COLO668 (cell line): ENCODE measurements around the gene SLFN12L.
"Not testable (repeated sequence)": the region's sequence is repeated elsewhere in the genome, so short reads cannot be mapped to it uniquely, and the experiment has no call there.

ENCODE experiments used
- DNase-seq: peaks from one replicate; lab custom pipeline; 2025; ENCODE audit not compliant: unreplicated experiment; lab: John Stamatoyannopoulos, UW

The SLFN12L gene

DNA sequence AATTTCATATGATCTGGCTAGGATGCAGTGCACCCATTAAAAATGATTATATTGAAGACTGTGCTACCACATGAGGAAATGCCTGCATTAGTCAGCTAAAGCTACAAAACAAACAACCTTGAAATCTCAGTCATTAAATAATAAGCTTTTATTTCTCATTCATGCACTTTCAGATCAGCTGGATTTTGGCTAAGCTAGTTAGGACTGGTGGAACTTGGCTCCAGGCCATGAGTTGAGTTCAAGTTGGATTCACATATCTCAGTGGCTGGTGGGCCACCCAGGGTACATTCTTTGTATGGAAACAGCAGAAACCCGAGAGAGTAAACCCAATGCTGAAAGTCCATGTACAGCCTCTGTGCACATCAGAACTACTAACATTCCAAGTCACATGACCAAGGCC lies 6.4 kb upstream of the SLFN12L start:
- no peak for DNase-seq

DNA sequence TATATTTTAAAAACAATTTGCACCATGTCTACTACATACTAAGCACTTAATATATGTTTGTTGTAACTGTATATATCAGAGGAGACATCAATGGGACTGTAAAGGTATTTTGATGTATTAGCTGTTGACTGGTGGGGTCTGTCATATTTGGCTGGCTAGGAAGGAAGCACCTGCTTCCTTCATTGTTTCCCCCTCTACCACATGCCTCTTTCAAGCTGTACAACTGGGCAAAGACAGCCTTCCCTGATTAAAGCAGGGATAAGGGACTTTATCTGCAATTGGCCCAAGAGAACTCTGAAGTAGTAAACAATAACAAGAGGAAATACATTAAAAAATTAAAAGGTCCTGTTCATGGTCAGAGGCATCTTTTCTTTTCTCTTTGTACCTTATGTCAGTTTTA lies 5.5 kb upstream of the SLFN12L start:
- no peak for DNase-seq

DNA sequence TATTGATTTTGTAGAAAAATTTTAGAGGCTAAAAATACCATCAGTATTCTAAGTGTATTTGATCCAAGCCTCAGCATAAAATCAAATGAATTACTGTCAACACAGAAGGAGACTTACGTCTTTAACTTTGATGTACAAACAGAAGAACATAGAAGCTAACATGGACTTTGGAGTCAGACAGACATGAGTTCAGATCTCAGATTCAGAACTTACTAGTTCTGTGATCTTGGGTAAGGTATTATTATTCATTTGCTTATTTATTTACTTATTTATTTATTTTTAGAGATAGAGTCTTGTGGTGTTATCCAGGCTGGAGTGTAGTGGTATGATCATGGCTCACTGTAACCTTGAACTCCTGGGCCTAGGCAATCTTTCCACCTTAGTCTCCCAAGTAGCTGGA lies 4.0 kb upstream of the SLFN12L start:
- no peak for DNase-seq

- no peak for DNase-seq
Measured at GRCh38 chr17:35540589-35541404, 3.3 kb upstream of the SLFN12L start.

GRCh38 chr17:35539659-35540026 lies 2.2 kb upstream of the SLFN12L start:
- no peak for DNase-seq

DNA sequence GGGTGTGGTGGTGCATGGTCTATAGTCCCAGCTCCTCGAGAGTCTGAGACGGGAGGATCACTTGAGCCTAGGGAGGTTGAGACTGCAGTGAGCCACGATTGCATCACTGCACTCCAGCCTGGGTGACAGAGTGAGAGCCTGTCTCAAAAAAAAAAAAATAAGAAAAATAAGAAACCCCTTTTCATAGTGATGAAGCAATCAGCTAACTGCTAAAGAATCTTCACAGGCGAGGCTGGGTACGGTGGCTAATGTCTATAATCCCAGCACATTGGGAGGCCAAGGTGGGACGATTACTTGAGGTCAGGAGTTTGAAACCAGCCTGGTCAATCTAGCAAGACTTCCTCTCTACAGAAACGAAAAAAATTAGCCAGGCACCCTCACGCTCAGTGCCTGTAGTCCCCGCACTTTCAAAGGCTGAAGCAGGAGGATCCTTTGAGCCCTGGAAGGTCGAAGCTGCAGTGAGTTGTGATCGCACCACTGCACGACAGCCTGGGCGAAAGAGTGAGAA lies 760 bp downstream of the SLFN12L start:
- DNase-seq, result no peak

DNA sequence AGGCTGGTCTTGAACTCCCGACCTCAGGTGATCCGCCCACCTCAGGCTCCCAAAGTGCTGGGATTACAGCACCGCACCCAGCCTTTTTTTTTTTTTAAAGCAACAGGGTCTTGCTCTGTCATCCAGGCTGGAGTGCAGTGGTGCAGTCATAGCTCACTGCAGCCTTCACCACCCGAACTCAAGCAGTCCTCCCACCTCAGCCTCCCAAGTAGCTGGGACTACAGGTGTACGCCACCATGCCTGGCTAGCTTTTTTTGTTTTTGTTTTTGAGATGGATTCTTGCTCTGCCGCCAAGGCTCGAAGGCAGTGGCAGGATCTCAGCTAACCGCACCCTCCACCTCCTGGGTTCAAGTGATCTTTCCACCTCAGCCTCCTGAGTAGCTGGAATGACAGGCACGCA lies 2.1 kb downstream of the SLFN12L start:
- not testable (repeated sequence) for DNase-seq

- DNase-seq, result no peak
Measured at GRCh38 chr17:35534576-35535093, 2.8 kb downstream of the SLFN12L start.

DNA sequence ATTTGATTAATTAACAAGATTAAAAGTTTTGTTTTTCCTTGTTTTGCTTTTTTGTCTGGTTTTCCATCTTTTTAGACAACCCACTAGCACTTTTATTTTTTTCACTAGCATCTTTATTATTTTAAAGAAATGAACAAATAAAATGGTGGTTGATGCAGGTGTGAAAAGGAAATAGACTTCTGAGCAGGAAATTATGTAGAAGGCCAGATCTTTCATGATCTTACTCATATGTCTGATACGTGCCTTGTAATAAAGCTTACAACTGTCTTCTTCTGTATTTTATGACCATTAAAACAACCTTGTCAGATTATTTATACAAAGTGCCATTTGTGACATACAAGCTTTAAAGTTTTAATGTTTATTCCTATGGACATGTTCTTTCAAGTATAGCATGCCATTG lies 6.3 kb downstream of the SLFN12L start:
- no peak for DNase-seq

GRCh38 chr17:35529866-35530265 lies 7.6 kb downstream of the SLFN12L start:
- no peak for DNase-seq

DNA sequence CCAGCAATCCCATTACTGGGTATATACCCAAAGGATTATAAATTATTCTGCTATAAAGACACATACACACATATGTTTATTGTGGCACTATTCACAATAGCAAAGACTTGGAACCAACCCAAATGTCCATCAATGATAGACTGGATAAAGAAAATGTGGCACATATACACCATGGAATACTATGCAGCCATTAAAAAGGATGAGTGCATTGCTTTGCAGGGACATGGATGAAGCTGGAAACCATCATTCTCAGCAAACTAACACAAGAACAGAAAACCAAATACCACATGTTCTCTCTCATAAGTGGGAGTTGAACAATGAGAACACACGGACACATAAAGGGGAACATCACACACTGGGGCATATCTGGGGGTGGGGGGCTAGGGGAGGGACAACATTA lies 8.2 kb downstream of the SLFN12L start:
- not testable (repeated sequence) for DNase-seq

DNA sequence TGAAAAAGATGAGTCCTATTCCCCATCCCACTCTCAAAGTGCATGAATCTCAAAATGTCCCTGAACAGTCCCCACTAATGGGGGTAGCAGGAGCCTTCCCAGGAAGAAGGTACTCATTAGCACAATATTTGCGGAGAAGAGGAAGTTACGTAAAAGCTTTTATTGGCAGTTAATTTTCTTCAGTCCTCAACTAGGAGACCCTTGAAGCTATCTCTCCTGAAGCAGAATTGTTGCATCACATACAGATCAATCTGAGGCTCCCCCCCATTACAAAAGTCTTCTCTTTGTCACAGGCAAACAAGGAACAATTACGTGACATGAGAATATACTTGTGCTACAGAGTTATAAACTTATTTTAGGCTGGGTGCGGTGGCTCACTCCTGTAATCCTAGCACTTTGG lies 14.2 kb downstream of the SLFN12L start:
- DNase-seq, result no peak

DNA sequence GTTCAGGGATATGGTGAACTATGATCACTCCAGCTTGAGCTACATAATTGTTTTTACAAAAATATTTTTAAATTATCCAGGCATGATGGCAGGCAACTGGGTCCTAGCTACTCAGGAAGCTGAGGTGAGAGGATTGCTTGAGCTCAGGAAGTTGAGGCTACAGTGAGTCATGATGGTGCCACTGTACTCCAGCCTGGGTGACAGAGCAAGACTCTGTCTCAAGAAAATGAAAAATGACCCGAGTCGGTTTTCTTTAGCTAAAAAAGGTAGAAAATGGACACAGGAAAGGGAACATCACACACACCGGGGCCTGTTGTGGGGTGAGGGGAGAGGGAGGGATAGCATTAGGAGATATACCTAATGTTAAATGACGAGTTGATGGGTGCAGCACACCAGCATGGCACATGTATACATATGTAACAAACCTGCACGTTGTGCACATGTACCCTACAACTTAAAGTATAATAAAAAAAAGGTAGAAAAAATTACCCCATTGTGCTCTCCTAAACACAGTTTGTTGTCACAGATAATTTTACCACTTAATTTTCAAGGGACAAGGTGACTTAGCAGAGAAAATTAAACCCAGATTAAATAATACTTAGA lies 15.7 kb downstream of the SLFN12L start:
- DNase-seq, result not testable (repeated sequence)

DNA sequence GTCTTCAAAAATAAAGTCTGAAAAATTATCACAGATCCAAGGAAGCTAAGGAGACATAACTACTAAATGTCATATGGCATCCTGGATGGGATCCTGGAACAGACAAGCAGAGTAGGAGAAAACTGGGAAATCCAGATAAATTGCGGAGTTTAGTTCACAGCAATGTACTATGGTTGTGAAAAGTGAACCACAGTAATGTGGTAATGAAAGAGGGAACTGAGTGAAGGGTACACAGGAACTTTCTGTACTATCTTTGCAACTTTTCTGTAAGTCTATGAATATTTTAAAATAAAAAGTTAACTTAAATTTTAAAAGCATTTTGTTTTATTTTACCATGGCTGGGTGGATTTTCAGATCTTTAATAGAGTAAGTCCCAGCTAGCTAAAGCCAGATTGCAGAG lies 16.3 kb downstream of the SLFN12L start:
- no peak for DNase-seq

DNA sequence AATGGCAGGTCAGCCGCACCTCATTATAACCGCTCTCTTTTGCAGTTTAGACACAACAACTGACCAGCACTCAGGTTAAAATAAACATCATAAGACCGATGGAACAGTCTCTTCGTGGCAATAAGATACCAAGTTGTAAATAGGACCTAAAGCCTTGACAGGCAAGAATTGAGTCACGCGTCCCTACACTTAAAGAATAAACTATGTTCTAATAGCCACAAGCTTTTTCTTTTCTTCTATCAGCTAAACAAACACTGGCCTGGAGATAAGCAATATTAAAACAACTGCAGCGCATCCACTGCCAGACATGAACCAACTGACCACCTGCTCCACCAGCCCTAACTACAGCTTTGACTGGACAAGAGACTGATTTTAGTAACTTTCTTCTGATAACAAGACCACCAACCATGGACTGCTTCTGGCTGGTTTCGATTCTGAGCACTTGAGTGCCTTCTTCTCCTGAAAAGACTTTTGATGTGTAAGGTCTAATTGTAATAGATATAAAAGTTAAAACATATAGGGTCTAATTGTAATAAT lies 17.5 kb downstream of the SLFN12L start:
- DNase-seq, result peak; percentile 8

DNA sequence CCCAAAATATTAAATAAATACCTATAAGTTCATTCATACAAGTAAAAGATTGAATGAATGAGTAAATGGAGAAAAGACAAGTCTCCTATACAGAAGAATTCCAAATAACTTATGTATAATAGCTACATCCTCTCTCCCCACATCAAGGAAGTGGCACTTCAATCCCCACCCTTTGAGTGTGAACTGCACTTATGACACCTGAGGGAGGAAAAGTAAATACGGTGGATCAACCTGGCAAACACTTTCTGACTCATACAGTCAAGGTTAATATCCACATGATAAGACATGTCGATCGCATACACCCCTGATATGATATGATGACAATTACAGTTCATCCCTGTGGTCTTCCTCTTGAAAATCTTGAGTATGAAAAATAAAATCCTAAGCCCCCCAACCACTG lies 18.0 kb downstream of the SLFN12L start:
- peak; percentile 32 for DNase-seq

- not testable (repeated sequence) for DNase-seq
Measured at GRCh38 chr17:35518431-35518830, 19.0 kb downstream of the SLFN12L start.

DNA sequence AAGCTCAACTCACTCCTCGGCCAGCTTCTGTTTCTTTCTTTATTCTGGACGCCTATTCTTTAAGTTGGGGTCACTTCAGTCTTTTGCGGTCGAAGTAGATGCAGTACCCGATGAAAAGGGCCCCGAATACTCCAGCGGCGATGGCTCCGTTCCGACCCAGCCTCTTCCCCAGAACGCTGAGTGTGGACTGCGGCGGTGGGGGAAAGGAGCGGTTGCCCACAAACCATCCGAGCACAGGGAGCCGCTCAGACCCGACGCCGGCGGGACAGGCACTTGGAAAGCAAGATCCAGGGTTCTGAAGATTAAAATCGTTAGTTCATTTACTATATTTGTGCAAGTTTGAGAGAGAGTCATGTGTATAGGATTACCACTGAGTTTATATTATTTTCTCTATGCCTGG lies 22.5 kb downstream of the SLFN12L start:
- no peak for DNase-seq

DNA sequence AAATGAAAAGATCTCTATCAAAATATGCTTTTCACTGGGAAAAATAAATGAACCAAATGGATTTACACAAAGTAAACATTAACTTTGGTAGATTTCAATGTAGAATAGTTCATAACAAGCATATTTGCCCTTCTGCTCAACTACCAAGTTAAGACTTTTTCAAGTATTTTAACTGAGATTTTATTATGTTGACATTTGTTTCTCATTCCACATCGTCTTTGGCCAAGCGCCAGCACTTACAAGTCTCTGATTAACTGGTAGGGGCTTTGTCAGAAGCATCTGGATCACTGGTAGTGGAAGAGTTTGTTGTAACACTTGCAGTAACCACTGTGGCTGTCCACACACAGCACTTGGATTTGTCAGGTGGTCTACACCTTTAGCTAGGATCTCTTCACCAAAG lies 22.9 kb downstream of the SLFN12L start:
- DNase-seq, result no peak

DNA sequence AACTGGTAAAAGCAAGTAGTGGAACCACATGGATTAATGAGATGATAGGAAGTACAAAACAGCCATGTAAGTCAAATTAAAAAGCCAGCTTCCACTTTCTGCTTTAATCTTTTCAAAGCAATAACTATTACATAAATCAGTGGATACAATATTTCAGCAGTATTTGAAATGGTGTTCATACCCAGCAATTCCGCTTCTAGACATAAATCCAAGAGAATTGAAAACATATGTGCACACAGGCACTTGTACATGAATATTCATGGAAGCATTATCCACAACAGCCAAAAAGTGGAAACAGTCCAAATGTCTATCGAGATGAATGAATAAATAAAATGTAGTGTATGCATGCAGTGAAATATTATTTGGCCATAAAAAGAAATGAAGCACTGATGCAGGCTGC lies 27.4 kb downstream of the SLFN12L start:
- DNase-seq, result no peak

DNA sequence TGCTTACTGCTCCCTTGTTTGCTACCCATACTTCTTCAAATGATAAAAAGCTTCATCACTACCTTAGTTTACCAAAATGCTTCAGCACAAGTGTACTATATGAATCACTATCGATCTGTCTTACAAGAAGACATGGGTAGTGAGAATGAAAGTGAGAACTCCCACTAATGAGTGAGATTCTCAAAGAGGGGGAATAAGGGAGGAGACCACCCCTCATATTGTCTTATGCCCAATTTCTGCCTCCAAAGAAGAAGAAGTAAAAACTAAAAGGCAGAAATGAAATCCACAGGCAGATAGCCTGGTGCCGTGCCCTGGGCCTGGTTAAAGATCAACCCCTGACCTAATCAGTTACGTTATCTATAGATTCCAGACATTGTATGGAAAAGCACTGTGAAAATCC lies 29.8 kb downstream of the SLFN12L start:
- not testable (repeated sequence) for DNase-seq

DNA sequence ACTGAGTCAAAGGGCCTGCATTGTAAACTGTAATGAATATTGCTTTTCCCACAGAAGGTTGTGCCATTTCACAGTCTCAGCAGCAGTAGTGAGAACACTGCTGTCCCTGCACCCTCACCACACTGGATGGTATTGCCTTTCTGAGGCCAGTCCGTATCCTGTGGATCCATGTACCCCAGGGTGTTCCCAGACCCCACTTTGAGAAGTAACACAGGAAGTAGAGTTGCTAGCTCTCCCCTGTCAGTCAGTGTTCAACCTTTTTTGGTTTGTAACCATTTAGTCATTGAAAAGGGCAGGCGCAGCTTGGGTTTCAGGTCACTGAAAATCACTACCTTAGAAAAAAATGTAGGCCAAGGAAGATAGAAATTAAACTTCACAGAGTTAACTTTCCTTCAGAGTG lies 37.9 kb downstream of the SLFN12L start:
- DNase-seq, result no peak
